Stomach smooth muscle (tissue), 2 donors: ENCODE results near the gene EVA1C.

Source experiments
- H3K27ac ChIP-seq: one replicate; pipeline ENCODE4 v1.7.0; 2013; ENCODE audit warnings: mild to moderate bottlenecking, low read length, inconsistent platforms
- H3K27me3 ChIP-seq, 2 donors: one replicate each; pipeline ENCODE4 v1.7.0; 2013; ENCODE audit warnings: low read length in 2 of 2; ENCODE audit not compliant: insufficient read depth in 2 of 2, control insufficient read depth in 1 of 2
- H3K36me3 ChIP-seq, 2 donors: one replicate each; pipeline ENCODE4 v1.7.0; 2013; ENCODE audit warnings: low read length in 2 of 2; ENCODE audit not compliant: control insufficient read depth in 2 of 2, insufficient read depth in 2 of 2
- H3K4me1 ChIP-seq: one replicate; pipeline ENCODE4 v1.7.0; 2013; ENCODE audit warnings: low read length; ENCODE audit not compliant: control insufficient read depth, insufficient read depth
- H3K4me3 ChIP-seq, 2 donors: one replicate each; pipeline ENCODE4 v1.7.0; 2013; ENCODE audit warnings: low read length in 2 of 2
- H3K9ac ChIP-seq, 2 donors: one replicate each; pipeline ENCODE4 v1.7.0; 2013; ENCODE audit warnings: low read length in 2 of 2, mild to moderate bottlenecking in 1 of 2
- H3K9me3 ChIP-seq, 2 donors: one replicate each; pipeline ENCODE4 v1.7.0; 2013; ENCODE audit warnings: low read length in 2 of 2; ENCODE audit not compliant: control insufficient read depth in 2 of 2
- donor health status: healthy.
- donor health status: Pancreatic carcinoma.

Gene EVA1C

GRCh38 chr21:32562426-32562825 is 149.9 kb downstream of the EVA1C start:
- H3K9ac ChIP-seq, result no peak overlapping the region
- no peaks in the 10 kb centered on the region for H3K27me3 ChIP-seq
- H3K36me3 ChIP-seq, result no peaks in the 10 kb centered on the region
- no peaks in the 10 kb centered on the region for H3K9me3 ChIP-seq
- H3K4me3 ChIP-seq, result no peak overlapping the region
- no peaks in the 10 kb centered on the region for H3K4me1 ChIP-seq
- peak overlapping the region; percentile 38 for H3K27ac ChIP-seq

- Histone ChIP-seq H3K4me3 (no peak overlapping the region), H3K4me1 (no peaks in the 10 kb centered on the region), H3K36me3 (no peaks in the 10 kb centered on the region), H3K27me3 (no peaks in the 10 kb centered on the region), H3K27ac (peak overlapping the region; percentile 38), H3K9me3 (no peaks in the 10 kb centered on the region), H3K9ac (no peak overlapping the region)
Measured at GRCh38 chr21:32562915-32563314, 150.4 kb downstream of the EVA1C start.
